SK-N-MC (cell line): ENCODE results near the gene RUSF1.

ENCODE experiments used
- DNase-seq: peaks from one replicate; pipeline ENCODE4 v3.0.0-alpha.2; 2011; ENCODE audit warnings: low read depth, low spot score
- H3K27ac ChIP-seq: fragments of 200-600 bp; sonication (generic); 2 replicates; pipeline ENCODE4 v1.5.1; 2016; ENCODE audit warnings: mixed run types
- H3K36me3 ChIP-seq: fragments of 200-600 bp; sonication (generic); 2 replicates; pipeline ENCODE4 v1.6.1; 2017; ENCODE audit warnings: antibody characterized with exemption, low read length, mixed read lengths; ENCODE audit not compliant: insufficient read depth
- H3K4me3 ChIP-seq: fragments of 200-600 bp; sonication (generic); 2 replicates; pipeline ENCODE4 v1.5.1; 2016
- H3K9ac ChIP-seq: fragments of 200-600 bp; sonication (generic); 2 replicates; pipeline ENCODE4 v1.8.0; 2017; ENCODE audit warnings: mixed run types, mixed read lengths; ENCODE audit not compliant: insufficient read length
- H3K9me3 ChIP-seq: fragments of 200-600 bp; sonication (generic); 2 replicates; pipeline ENCODE4 v1.6.1; 2017; ENCODE audit warnings: low read depth, mild to moderate bottlenecking, antibody characterized with exemption, low read length, moderate library complexity, mixed read lengths
- EZH2 ChIP-seq: fragments of 200-600 bp; sonication (generic); IDR thresholded peaks from one replicate; pipeline ENCODE4 v1.6.1; 2017; ENCODE audit warnings: antibody characterized with exemption
- FOXP2 ChIP-seq: optimal IDR thresholded peaks from 2 replicates; pipeline ENCODE3; 2011; ENCODE audit warnings: mild to moderate bottlenecking, moderate library complexity; ENCODE audit not compliant: insufficient read depth; ENCODE audit errors: extremely low read length, control extremely low read depth
- POLR2AphosphoS5 ChIP-seq: IDR thresholded peaks from 2 replicates; pipeline ENCODE4 v1.6.1; 2012; ENCODE audit warnings: mild to moderate bottlenecking, low read depth, low read length, borderline replicate concordance

Gene RUSF1

GRCh38 chr16:31477220-31478216, 30.7 kb downstream of the RUSF1 start:
- TF ChIP-seq EZH2 (no peak), POLR2AphosphoS5 (no peak), FOXP2 (no peak)
- H3K9ac ChIP-seq = no peak overlapping the region
- no peak for DNase-seq
- no peaks in the 10 kb centered on the region for H3K36me3 ChIP-seq
- H3K9me3 ChIP-seq = no peaks in the 10 kb centered on the region
- H3K4me3 ChIP-seq = no peak overlapping the region
- no peak overlapping the region for H3K27ac ChIP-seq

- Histone ChIP-seq H3K4me3 (no peak overlapping the region), H3K9ac (no peak overlapping the region)
- DNase-seq = no peak
Measured at GRCh38 chr16:31476303-31477219, 31.6 kb downstream of the RUSF1 start.

GRCh38 chr16:31475946-31476302, 32.3 kb downstream of the RUSF1 start:
- Histone ChIP-seq H3K4me3 (no peak overlapping the region), H3K9me3 (no peaks in the 10 kb centered on the region), H3K27ac (no peak overlapping the region), H3K36me3 (no peaks in the 10 kb centered on the region), H3K9ac (no peak overlapping the region)
- TF ChIP-seq FOXP2 = no peak
- TF ChIP-seq EZH2 = no peak
- no peak for TF ChIP-seq POLR2AphosphoS5
- no peak for DNase-seq

More at GRCh38 chr16:31476303-31477219, 31.6 kb downstream of the RUSF1 start:
- no peak for TF ChIP-seq POLR2AphosphoS5
- Histone ChIP-seq H3K36me3 (no peaks in the 10 kb centered on the region), H3K27ac (no peak overlapping the region), H3K9me3 (no peaks in the 10 kb centered on the region)

- H3K36me3 ChIP-seq = no peaks in the 10 kb centered on the region
- no peaks in the 10 kb centered on the region for H3K9me3 ChIP-seq
- no peak overlapping the region for H3K9ac ChIP-seq
- no peak overlapping the region for H3K4me3 ChIP-seq
- H3K27ac ChIP-seq = no peak overlapping the region
- TF ChIP-seq EZH2 (no peak), POLR2AphosphoS5 (no peak), FOXP2 (no peak)
- DNase-seq = no peak
Measured at GRCh38 chr16:31474773-31475738, 33.1 kb downstream of the RUSF1 start.

GRCh38 chr16:31474173-31474714, 33.9 kb downstream of the RUSF1 start:
- Histone ChIP-seq H3K27ac (no peak overlapping the region), H3K9ac (no peak overlapping the region), H3K36me3 (no peaks in the 10 kb centered on the region), H3K9me3 (no peaks in the 10 kb centered on the region), H3K4me3 (no peak overlapping the region)
- TF ChIP-seq POLR2AphosphoS5 = no peak
- no peak for TF ChIP-seq FOXP2
- TF ChIP-seq EZH2 = no peak
- DNase-seq = no peak

GRCh38 chr16:31473264-31473984, 34.8 kb downstream of the RUSF1 start:
- no peaks in the 10 kb centered on the region for H3K36me3 ChIP-seq
- no peak overlapping the region for H3K4me3 ChIP-seq
- no peaks in the 10 kb centered on the region for H3K9me3 ChIP-seq
- no peak overlapping the region for H3K9ac ChIP-seq
- DNase-seq = no peak
- TF ChIP-seq FOXP2 (no peak), POLR2AphosphoS5 (no peak), EZH2 (no peak)
- H3K27ac ChIP-seq = no peak overlapping the region

- Histone ChIP-seq H3K4me3 (no peak overlapping the region), H3K9me3 (no peaks in the 10 kb centered on the region), H3K27ac (no peak overlapping the region), H3K36me3 (no peaks in the 10 kb centered on the region), H3K9ac (no peak overlapping the region)
- no peak for TF ChIP-seq FOXP2
- no peak for TF ChIP-seq EZH2
- no peak for TF ChIP-seq POLR2AphosphoS5
- DNase-seq = no peak
Measured at GRCh38 chr16:31472709-31473203, 35.4 kb downstream of the RUSF1 start.
